ENCODE results near the gene F11R. TPM values are rescaled to one million over a fixed set of nuclear protein-coding genes. Genes with fewer than 3 reads are reported as not detected.

Gene F11R
- total and polyA plus RNA-seq, 10 of the 15 experiments (the other 5 are each of a cell fraction or from before 2014, with no cell fraction given): 15.3 to 80.9 (median 24.3) TPM

- no peak for TF ChIP-seq CUX1 (IDR thresholded peaks at IDR 0.05; ENCODE audit: insufficient replicate concordance, low read depth, low read length)
- TF ChIP-seq CHD2 (IDR thresholded peaks at IDR 0.05; ENCODE audit: borderline replicate concordance, low read depth, low read length): 0 out of 2 replicates have a peak, but pooled peaks have one; percentile 30
- 0 out of 2 replicates have a peak, but pooled peaks have one; percentile 55 for TF ChIP-seq BACH1 (IDR thresholded peaks at IDR 0.05; ENCODE audit: borderline replicate concordance)
- no peak for TF ChIP-seq FOXM1 (IDR thresholded peaks at IDR 0.05; ENCODE audit: low read depth, low read length)
- no peak for TF ChIP-seq NR2C2 (IDR thresholded peaks at IDR 0.05; ENCODE audit: borderline replicate concordance, control insufficient read depth, insufficient read length, low read depth)
- no peak for TF ChIP-seq MEF2B (IDR thresholded peaks at IDR 0.05; ENCODE audit: partially characterized antibody, poor library complexity, severe bottlenecking)
- no peak for TF ChIP-seq SPI1 (IDR thresholded peaks at IDR 0.05; ENCODE audit: borderline replicate concordance, insufficient read depth, low read depth, low read length)
- peak; percentile 19 to 66; a peak in 1 of 4 replicates for TF ChIP-seq BHLHE40 (IDR thresholded peaks at IDR 0.05; ENCODE audit: borderline replicate concordance in 1 of 2, low read depth in 2 of 2, low read length in 1 of 2)
- no peak for TF ChIP-seq ZNF207 (IDR thresholded peaks at IDR 0.05; ENCODE audit: borderline replicate concordance)
- TF ChIP-seq PBX3 (IDR thresholded peaks at IDR 0.05; ENCODE audit: insufficient replicate concordance, low read depth, low read length): no peak
- TF ChIP-seq SRF (IDR thresholded peaks at IDR 0.05; ENCODE audit: low read depth in 2 of 2, low read length in 2 of 2): no peak
- no peak for TF ChIP-seq BMI1 (IDR thresholded peaks at IDR 0.05; ENCODE audit: borderline replicate concordance)
- TF ChIP-seq MYC (IDR thresholded peaks at IDR 0.05; ENCODE audit: insufficient read depth, insufficient read length, insufficient replicate concordance, low read length, severe bottlenecking): no peak
- peak; percentile 65; the same call in 1 of the 2 replicates for TF ChIP-seq RELB (IDR thresholded peaks at IDR 0.05; ENCODE audit: low read depth)
- TF ChIP-seq USF2 (IDR thresholded peaks at IDR 0.05; ENCODE audit: borderline replicate concordance, low read depth, low read length): no peak; the same call in 1 of the 2 replicates
- TF ChIP-seq BRCA1 (IDR thresholded peaks at IDR 0.05; ENCODE audit: low read depth, low read length): 0 out of 2 replicates have a peak, but pooled peaks have one; percentile 11
- peak; percentile 58; the same call in 1 of the 2 replicates for TF ChIP-seq YY1 (IDR thresholded peaks at IDR 0.05; ENCODE audit: low read depth, low read length)
- peak; percentile 62 for TF ChIP-seq RUNX3 (IDR thresholded peaks at IDR 0.05; ENCODE audit: low read length)
Observed at GRCh38 chr1:161038523-161039153, 17.7 kb upstream of the F11R start, which contains the start of gene TSTD1 (continued).

Measured in GM12878 (cell line).